ENCODE data around the gene RIMKLA.

RIMKLA gene

GRCh38 chr1:42380586-42381279 lies at the start of gene RIMKLA:
TSS of gene RIMKLA (plus strand) at chr1:42380792. CDS start at chr1:42380935, 143 bp downstream.
- H3K9me3 ChIP-seq (ENCODE audit: control insufficient read depth, low read depth, low read length), result no peaks in the 10 kb centered on the region
- H3K27ac ChIP-seq (ENCODE audit: low read length), result no peak within 1 kb of the TSS
- H3K4me1 ChIP-seq (ENCODE audit: control insufficient read depth, low read depth, low read length), result peaks cover 5% of the 10 kb centered on the region
- H3K36me3 ChIP-seq (ENCODE audit: control insufficient read depth, low read depth, low read length), result no peaks in the 10 kb centered on the region
- peak within 1 kb of the TSS; percentile 72 for H3K4me3 ChIP-seq (ENCODE audit: low read length)
- H3K9ac ChIP-seq (ENCODE audit: low read length), result no peak within 1 kb of the TSS
- peaks cover 26% of the 10 kb centered on the region for H3K27me3 ChIP-seq (ENCODE audit: control insufficient read depth, insufficient read depth, low read length)

- Histone ChIP-seq H3K27me3 (ENCODE audit: control insufficient read depth, insufficient read depth, low read length) (no peaks in the 10 kb centered on the region), H3K4me3 (ENCODE audit: low read length) (peak overlapping the region; percentile 95), H3K36me3 (ENCODE audit: control insufficient read depth, low read depth, low read length) (no peaks in the 10 kb centered on the region), H3K4me1 (ENCODE audit: control insufficient read depth, low read depth, low read length) (peaks cover 17% of the 10 kb centered on the region), H3K9ac (ENCODE audit: low read length) (no peak overlapping the region), H3K9me3 (ENCODE audit: control insufficient read depth, low read depth, low read length) (no peaks in the 10 kb centered on the region), H3K27ac (ENCODE audit: low read length) (no peak overlapping the region)
Observed at GRCh38 chr1:42332877-42333276, 47.7 kb upstream of the RIMKLA start.

GRCh38 chr1:42333662-42334239 lies 46.8 kb upstream of the RIMKLA start:
- no peaks in the 10 kb centered on the region for H3K27me3 ChIP-seq (ENCODE audit: control insufficient read depth, insufficient read depth, low read length)
- H3K36me3 ChIP-seq (ENCODE audit: control insufficient read depth, low read depth, low read length), result no peaks in the 10 kb centered on the region
- peak overlapping the region; percentile 95 for H3K4me3 ChIP-seq (ENCODE audit: low read length)
- peak overlapping the region; percentile 84 for H3K9ac ChIP-seq (ENCODE audit: low read length)
- H3K27ac ChIP-seq (ENCODE audit: low read length), result peak overlapping the region; percentile 59
- peaks cover 17% of the 10 kb centered on the region for H3K4me1 ChIP-seq (ENCODE audit: control insufficient read depth, low read depth, low read length)
- H3K9me3 ChIP-seq (ENCODE audit: control insufficient read depth, low read depth, low read length), result no peaks in the 10 kb centered on the region

GRCh38 chr1:42334240-42335049 lies 46.1 kb upstream of the RIMKLA start:
- Histone ChIP-seq H3K36me3 (ENCODE audit: control insufficient read depth, low read depth, low read length) (no peaks in the 10 kb centered on the region), H3K27me3 (ENCODE audit: control insufficient read depth, insufficient read depth, low read length) (no peaks in the 10 kb centered on the region), H3K4me1 (ENCODE audit: control insufficient read depth, low read depth, low read length) (peaks cover 17% of the 10 kb centered on the region), H3K9me3 (ENCODE audit: control insufficient read depth, low read depth, low read length) (no peaks in the 10 kb centered on the region), H3K9ac (ENCODE audit: low read length) (peak overlapping the region; percentile 84), H3K4me3 (ENCODE audit: low read length) (peak overlapping the region; percentile 95), H3K27ac (ENCODE audit: low read length) (peak overlapping the region; percentile 59)

- peak within 1 kb of the TSS; percentile 84 for H3K9ac ChIP-seq (ENCODE audit: low read length)
- H3K27me3 ChIP-seq (ENCODE audit: control insufficient read depth, insufficient read depth, low read length), result no peaks in the 10 kb centered on the region
- H3K27ac ChIP-seq (ENCODE audit: low read length), result peak within 1 kb of the TSS; percentile 59
- peak within 1 kb of the TSS; percentile 95 for H3K4me3 ChIP-seq (ENCODE audit: low read length)
- H3K9me3 ChIP-seq (ENCODE audit: control insufficient read depth, low read depth, low read length), result no peaks in the 10 kb centered on the region
- H3K4me1 ChIP-seq (ENCODE audit: control insufficient read depth, low read depth, low read length), result peaks cover 22% of the 10 kb centered on the region
- H3K36me3 ChIP-seq (ENCODE audit: control insufficient read depth, low read depth, low read length), result no peaks in the 10 kb centered on the region
Observed at GRCh38 chr1:42335050-42335808, 45.4 kb upstream of the RIMKLA start, which contains the start of gene FOXJ3. TSS of gene FOXJ3 (minus strand) at chr1:42335235. CDS start at chr1:42311093, 24,142 bp downstream.

GRCh38 chr1:42335809-42336518 lies 44.6 kb upstream of the RIMKLA start:
- peaks cover 23% of the 10 kb centered on the region for H3K4me1 ChIP-seq (ENCODE audit: control insufficient read depth, low read depth, low read length)
- H3K27ac ChIP-seq (ENCODE audit: low read length), result peak overlapping the region; percentile 55
- H3K27me3 ChIP-seq (ENCODE audit: control insufficient read depth, insufficient read depth, low read length), result no peaks in the 10 kb centered on the region
- H3K9me3 ChIP-seq (ENCODE audit: control insufficient read depth, low read depth, low read length), result no peaks in the 10 kb centered on the region
- H3K9ac ChIP-seq (ENCODE audit: low read length), result peak overlapping the region; percentile 84
- H3K4me3 ChIP-seq (ENCODE audit: low read length), result peak overlapping the region; percentile 95
- no peaks in the 10 kb centered on the region for H3K36me3 ChIP-seq (ENCODE audit: control insufficient read depth, low read depth, low read length)

GRCh38 chr1:42336978-42337377 lies 43.6 kb upstream of the RIMKLA start:
- Histone ChIP-seq H3K27me3 (ENCODE audit: control insufficient read depth, insufficient read depth, low read length) (no peaks in the 10 kb centered on the region), H3K4me1 (ENCODE audit: control insufficient read depth, low read depth, low read length) (peaks cover 23% of the 10 kb centered on the region), H3K36me3 (ENCODE audit: control insufficient read depth, low read depth, low read length) (no peaks in the 10 kb centered on the region), H3K9ac (ENCODE audit: low read length) (no peak overlapping the region), H3K27ac (ENCODE audit: low read length) (no peak overlapping the region), H3K4me3 (ENCODE audit: low read length) (no peak overlapping the region), H3K9me3 (ENCODE audit: control insufficient read depth, low read depth, low read length) (no peaks in the 10 kb centered on the region)

- no peaks in the 10 kb centered on the region for H3K27me3 ChIP-seq (ENCODE audit: control insufficient read depth, insufficient read depth, low read length)
- H3K4me3 ChIP-seq (ENCODE audit: low read length), result no peak overlapping the region
- no peaks in the 10 kb centered on the region for H3K36me3 ChIP-seq (ENCODE audit: control insufficient read depth, low read depth, low read length)
- peaks cover 13% of the 10 kb centered on the region for H3K4me1 ChIP-seq (ENCODE audit: control insufficient read depth, low read depth, low read length)
- H3K9ac ChIP-seq (ENCODE audit: low read length), result no peak overlapping the region
- H3K9me3 ChIP-seq (ENCODE audit: control insufficient read depth, low read depth, low read length), result no peaks in the 10 kb centered on the region
- no peak overlapping the region for H3K27ac ChIP-seq (ENCODE audit: low read length)
Observed at GRCh38 chr1:42340093-42340492, 40.5 kb upstream of the RIMKLA start.

- Histone ChIP-seq H3K36me3 (ENCODE audit: control insufficient read depth, low read depth, low read length) (no peaks in the 10 kb centered on the region), H3K27ac (ENCODE audit: low read length) (no peak overlapping the region), H3K4me1 (ENCODE audit: control insufficient read depth, low read depth, low read length) (peaks cover 11% of the 10 kb centered on the region), H3K4me3 (ENCODE audit: low read length) (no peak overlapping the region), H3K27me3 (ENCODE audit: control insufficient read depth, insufficient read depth, low read length) (no peaks in the 10 kb centered on the region), H3K9me3 (ENCODE audit: control insufficient read depth, low read depth, low read length) (no peaks in the 10 kb centered on the region), H3K9ac (ENCODE audit: low read length) (no peak overlapping the region)
Observed at GRCh38 chr1:42340901-42341300, 39.7 kb upstream of the RIMKLA start.

- H3K27me3 ChIP-seq (ENCODE audit: control insufficient read depth, insufficient read depth, low read length), result no peaks in the 10 kb centered on the region
- H3K27ac ChIP-seq (ENCODE audit: low read length), result no peak overlapping the region
- no peaks in the 10 kb centered on the region for H3K36me3 ChIP-seq (ENCODE audit: control insufficient read depth, low read depth, low read length)
- no peak overlapping the region for H3K4me3 ChIP-seq (ENCODE audit: low read length)
- H3K9ac ChIP-seq (ENCODE audit: low read length), result no peak overlapping the region
- H3K4me1 ChIP-seq (ENCODE audit: control insufficient read depth, low read depth, low read length), result peaks cover 6% of the 10 kb centered on the region
- H3K9me3 ChIP-seq (ENCODE audit: control insufficient read depth, low read depth, low read length), result no peaks in the 10 kb centered on the region
Observed at GRCh38 chr1:42343049-42343448, 37.5 kb upstream of the RIMKLA start.
